Measurements from ENCODE around the gene PDGFRB.

GRCh38 chr5:150066436-150066835 lies 89.2 kb downstream of the PDGFRB start:
- no peak for TF ChIP-seq POLR2A (IDR thresholded peaks at IDR 0.05)
- no peak for TF ChIP-seq CTCF (IDR thresholded peaks at IDR 0.05)

Data from body of pancreas (tissue), 4 donors.